ENCODE results near the gene GPR12. TPM values are rescaled to one million over a fixed set of nuclear protein-coding genes. Genes with fewer than 3 reads are reported as not detected.

The GPR12 gene
- total RNA-seq, 2 donors from 2014 or later = not detected

Other genes starting within 250 kb of the GPR12 start
- gene WASF3, start 203.1 kb downstream of the GPR12 start, total RNA-seq = under 1 TPM; 0.06 to 0.16 TPM